GM18520 (cell line): Measurements from ENCODE around the gene ALPK3.

Source experiments
- ATAC-seq: cut with Tn5 transposase; IDR thresholded peaks from one replicate; pipeline ENCODE4 v1.9.1; 2021; ENCODE audit not compliant: unreplicated experiment

The ALPK3 gene

GRCh38 chr15:84822653-84823281 is 5.6 kb downstream of the ALPK3 start:
- ATAC-seq: no peak

- no peak for ATAC-seq
Observed at GRCh38 chr15:84823282-84823878, 6.2 kb downstream of the ALPK3 start.

GRCh38 chr15:84824260-84825007 is 7.3 kb downstream of the ALPK3 start:
- no peak for ATAC-seq

GRCh38 chr15:84826369-84826823 is 9.2 kb downstream of the ALPK3 start:
- no peak for ATAC-seq

- ATAC-seq: no peak
Observed at GRCh38 chr15:84827246-84827645, 10.1 kb downstream of the ALPK3 start.

- no peak for ATAC-seq
Observed at GRCh38 chr15:84828086-84828908, 11.1 kb downstream of the ALPK3 start.

- no peak for ATAC-seq
Observed at GRCh38 chr15:84829428-84829827, 12.3 kb downstream of the ALPK3 start.

GRCh38 chr15:84830036-84830435 is 12.9 kb downstream of the ALPK3 start:
- ATAC-seq: no peak

GRCh38 chr15:84831028-84831427 is 13.9 kb downstream of the ALPK3 start:
- ATAC-seq: no peak

- ATAC-seq: no peak
Observed at GRCh38 chr15:84831613-84832012, 14.5 kb downstream of the ALPK3 start.

GRCh38 chr15:84832448-84833040 is 15.4 kb downstream of the ALPK3 start:
- ATAC-seq: no peak

GRCh38 chr15:84833447-84834228 is 16.5 kb downstream of the ALPK3 start:
- ATAC-seq: no peak

- no peak for ATAC-seq
Observed at GRCh38 chr15:84834229-84834955, 17.2 kb downstream of the ALPK3 start.

GRCh38 chr15:84834969-84835368 is 17.8 kb downstream of the ALPK3 start:
- ATAC-seq: no peak

- ATAC-seq: no peak
Observed at GRCh38 chr15:84835661-84836337, 18.6 kb downstream of the ALPK3 start.

- no peak for ATAC-seq
Observed at GRCh38 chr15:84836844-84837243, 19.7 kb downstream of the ALPK3 start.

GRCh38 chr15:84839714-84840113 is 22.6 kb downstream of the ALPK3 start:
- ATAC-seq: no peak

GRCh38 chr15:84840255-84840654 is 23.1 kb downstream of the ALPK3 start:
- no peak for ATAC-seq
